ENCODE data around the gene RPP25.

GRCh38 chr15:75002398-75002797 is 45.8 kb upstream of the RPP25 start:
- TF ChIP-seq, protein P1, sequence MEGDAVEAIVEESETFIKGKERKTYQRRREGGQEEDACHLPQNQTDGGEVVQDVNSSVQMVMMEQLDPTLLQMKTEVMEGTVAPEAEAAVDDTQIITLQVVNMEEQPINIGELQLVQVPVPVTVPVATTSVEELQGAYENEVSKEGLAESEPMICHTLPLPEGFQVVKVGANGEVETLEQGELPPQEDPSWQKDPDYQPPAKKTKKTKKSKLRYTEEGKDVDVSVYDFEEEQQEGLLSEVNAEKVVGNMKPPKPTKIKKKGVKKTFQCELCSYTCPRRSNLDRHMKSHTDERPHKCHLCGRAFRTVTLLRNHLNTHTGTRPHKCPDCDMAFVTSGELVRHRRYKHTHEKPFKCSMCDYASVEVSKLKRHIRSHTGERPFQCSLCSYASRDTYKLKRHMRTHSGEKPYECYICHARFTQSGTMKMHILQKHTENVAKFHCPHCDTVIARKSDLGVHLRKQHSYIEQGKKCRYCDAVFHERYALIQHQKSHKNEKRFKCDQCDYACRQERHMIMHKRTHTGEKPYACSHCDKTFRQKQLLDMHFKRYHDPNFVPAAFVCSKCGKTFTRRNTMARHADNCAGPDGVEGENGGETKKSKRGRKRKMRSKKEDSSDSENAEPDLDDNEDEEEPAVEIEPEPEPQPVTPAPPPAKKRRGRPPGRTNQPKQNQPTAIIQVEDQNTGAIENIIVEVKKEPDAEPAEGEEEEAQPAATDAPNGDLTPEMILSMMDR (IDR thresholded peaks at IDR 0.05) = no peak
- no peak for TF ChIP-seq EZH2 (IDR thresholded peaks at IDR 0.05; ENCODE audit: borderline replicate concordance, insufficient read depth, low read depth, low read length, poor library complexity, severe bottlenecking)
